Activated CD4-positive, alpha-beta T cell treated with anti-CD3 and anti-CD28 coated beads for 1 hour (primary cell): ENCODE measurements around the gene DIAPH3.
"Not testable (repeated sequence)": the region's sequence is repeated elsewhere in the genome, so short reads cannot be mapped to it uniquely, and the experiment has no call there.

Experiments
- DNase-seq: peaks from one replicate; pipeline ENCODE4 v3.0.0-alpha.2; 2020

Gene DIAPH3

GRCh38 chr13:60163478-60164233, at the start of gene DIAPH3:
TSS of gene DIAPH3 (minus strand) at chr13:60163928. CDS start at chr13:60163766, 162 bp downstream.
- peak; percentile 85 for DNase-seq

- no peak for DNase-seq
Measured at GRCh38 chr13:60213236-60213744, 49.6 kb upstream of the DIAPH3 start.

GRCh38 chr13:60211548-60211947, 47.8 kb upstream of the DIAPH3 start:
- no peak for DNase-seq

DNA sequence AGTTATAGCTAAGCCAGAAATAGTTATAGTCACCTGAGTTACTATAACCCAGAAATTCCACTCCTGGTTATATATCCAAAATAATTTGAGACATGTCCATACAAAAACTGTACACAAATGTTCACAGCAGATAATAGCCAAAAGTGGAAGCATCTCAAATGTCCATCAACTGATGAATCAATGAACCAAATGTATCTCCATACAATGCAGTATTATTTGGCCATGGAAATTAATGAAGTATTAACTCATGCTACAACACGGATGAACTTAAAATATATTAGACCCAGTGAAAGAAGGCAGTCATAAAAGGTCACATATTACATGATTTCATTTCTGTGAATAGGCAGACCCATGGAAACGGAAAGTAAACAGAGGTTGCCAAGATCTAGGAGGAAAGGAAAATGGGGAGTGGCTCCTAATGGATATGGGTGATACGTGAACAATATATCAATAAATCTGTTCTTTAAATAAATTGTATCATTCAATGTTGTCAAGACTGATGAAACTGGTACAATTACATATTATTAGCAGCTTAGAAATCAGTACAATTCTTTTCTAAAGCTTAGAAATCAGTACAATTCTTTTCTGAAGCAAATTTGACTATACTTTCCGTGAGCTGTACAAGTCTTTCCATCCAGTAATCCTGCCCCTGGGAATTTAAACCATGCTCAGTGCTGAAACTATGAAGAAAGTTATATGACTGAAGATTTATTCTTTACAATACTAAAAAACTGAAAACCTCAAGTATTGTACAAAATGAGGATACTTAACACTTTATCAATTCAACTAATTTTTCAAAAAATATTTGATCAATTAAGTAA, 47.0 kb upstream of the DIAPH3 start:
- no peak for DNase-seq

DNA sequence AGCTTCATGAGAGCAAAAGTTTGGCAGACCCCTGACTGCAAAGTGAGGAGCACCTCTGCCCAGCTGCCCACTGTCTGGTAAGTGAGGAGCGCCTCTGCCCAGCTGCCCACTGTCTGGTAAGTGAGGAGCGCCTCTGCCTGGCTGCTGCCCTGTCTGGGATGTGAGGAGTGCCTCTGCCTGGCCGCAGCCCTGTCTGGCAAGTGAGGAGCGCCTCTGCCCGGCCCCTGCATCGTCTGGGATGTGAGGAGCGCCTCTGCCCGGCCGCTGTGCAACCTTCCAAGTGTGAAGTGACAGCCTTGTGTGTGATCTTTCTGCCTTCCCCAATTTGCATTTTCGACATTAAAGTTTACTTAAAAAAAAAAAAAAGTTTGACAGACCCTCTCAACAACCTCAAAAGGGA, 41.8 kb upstream of the DIAPH3 start:
- not testable (repeated sequence) for DNase-seq

DNA sequence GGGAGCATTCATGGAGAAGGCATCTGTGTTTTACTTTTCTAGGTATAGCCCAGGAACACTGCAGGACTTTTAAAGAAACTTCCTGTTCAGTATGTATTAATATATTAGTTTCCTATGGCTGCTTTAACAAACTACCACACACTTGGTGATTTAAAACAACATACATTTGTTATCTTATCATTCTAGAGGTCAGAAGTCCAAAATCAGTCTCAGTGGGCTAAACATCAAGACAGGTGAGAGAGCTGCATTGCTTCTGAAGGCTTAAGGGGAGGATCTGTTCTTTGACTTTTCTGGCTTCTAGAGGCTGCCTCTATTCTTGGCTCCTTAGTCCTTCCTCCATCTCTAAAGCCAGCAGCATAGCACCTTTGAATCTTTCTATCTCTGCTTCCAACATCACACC, 37.6 kb upstream of the DIAPH3 start:
- DNase-seq: no peak

GRCh38 chr13:60195893-60196292, 32.2 kb upstream of the DIAPH3 start:
- DNase-seq: not testable (repeated sequence)

GRCh38 chr13:60182907-60183306, 19.2 kb upstream of the DIAPH3 start:
- no peak for DNase-seq

DNA sequence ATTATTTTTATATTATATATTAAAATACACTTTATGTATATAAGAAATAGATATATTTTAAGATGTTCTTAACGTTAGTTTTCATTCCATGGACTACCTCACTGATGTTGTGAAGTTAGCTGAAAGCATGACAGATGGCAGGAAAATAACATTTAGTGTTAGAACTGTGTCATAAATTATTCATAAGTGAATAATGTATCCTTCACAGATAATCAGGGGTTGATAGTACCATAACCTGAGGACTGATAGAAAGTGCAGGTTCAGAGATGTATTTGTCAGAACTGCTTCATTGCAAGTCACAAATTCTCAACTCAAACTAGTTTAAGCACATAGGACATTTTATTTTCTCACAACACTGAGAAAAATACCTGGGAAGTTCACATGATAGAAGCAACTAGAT, 14.6 kb upstream of the DIAPH3 start:
- no peak for DNase-seq

- DNase-seq: no peak
Measured at GRCh38 chr13:60175571-60175970, 11.8 kb upstream of the DIAPH3 start.

DNA sequence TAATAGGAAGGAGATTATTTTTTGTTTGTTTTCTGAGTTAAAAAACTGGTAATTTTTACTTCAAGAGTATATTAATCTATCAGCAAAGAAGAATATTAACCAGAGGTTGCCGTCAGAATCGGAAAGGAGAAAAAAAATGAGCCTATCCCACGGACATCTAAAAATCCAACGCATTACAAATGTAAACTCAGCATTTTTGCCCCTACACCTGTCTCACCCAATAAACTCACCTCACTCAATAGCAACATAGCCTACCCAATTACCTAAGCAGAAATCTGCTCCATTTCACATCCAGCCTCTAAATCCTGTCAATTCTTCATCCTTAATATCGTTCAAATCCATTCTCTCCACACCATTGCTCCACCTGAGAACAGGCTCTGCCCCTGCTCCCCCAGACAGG, 10.4 kb upstream of the DIAPH3 start:
- DNase-seq: no peak

DNA sequence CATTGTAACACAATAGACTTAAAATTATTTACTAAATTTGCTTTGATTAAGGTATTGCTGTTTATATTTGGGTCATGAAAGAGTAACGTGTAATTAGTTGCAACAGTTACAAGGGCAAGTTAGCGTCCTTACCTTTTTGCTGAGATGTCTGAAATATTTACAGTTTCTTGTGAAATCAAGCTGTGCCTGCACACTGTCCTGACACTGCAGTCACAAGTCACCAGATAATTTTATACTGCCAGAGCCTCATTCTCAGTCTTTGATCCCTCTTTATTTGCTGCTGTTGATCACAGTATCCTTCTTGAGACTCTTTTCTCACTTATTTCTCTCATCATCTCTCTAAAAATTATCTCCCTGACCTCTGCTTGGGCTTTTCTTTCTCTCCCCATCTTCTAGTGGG, 8.4 kb upstream of the DIAPH3 start:
- no peak for DNase-seq

GRCh38 chr13:60170414-60170813, 6.7 kb upstream of the DIAPH3 start:
- DNase-seq: no peak

GRCh38 chr13:60169239-60170031, 5.7 kb upstream of the DIAPH3 start:
- DNase-seq: no peak

GRCh38 chr13:60167121-60167520, 3.4 kb upstream of the DIAPH3 start:
- DNase-seq: no peak

DNA sequence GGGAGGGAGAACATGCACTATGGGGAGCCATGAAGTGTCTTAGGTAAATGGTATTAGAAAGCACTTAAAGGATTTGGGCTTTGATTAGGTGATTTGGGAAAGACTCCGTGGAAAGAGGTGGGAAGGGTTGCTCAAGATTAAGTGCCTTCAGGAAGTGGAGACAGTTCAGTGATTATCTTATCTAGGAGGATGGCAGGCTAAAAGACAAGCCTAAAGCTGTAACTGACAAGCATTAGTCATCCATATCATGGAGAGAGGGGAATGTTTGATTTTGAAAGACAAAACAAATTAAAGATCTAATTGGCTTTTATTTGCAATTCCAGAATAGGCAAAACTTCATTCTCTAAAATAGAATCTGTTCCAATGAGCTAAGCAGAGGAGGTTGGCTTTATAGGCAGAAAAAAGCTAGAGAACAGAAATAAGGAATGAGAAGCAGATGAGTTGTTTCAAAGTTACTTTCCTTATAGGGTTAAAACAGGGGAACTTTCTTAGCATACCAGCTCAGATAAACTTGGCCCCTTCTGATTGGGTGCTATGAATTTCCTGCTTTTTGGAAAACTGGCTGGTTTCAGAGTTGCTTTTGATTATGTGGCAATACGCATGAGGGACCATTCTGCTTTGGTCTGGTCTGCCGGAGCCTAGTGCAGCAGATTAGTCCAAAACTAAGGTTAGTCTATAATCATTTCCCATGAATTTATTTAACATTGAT, 1.8 kb upstream of the DIAPH3 start:
- DNase-seq: no peak

DNA sequence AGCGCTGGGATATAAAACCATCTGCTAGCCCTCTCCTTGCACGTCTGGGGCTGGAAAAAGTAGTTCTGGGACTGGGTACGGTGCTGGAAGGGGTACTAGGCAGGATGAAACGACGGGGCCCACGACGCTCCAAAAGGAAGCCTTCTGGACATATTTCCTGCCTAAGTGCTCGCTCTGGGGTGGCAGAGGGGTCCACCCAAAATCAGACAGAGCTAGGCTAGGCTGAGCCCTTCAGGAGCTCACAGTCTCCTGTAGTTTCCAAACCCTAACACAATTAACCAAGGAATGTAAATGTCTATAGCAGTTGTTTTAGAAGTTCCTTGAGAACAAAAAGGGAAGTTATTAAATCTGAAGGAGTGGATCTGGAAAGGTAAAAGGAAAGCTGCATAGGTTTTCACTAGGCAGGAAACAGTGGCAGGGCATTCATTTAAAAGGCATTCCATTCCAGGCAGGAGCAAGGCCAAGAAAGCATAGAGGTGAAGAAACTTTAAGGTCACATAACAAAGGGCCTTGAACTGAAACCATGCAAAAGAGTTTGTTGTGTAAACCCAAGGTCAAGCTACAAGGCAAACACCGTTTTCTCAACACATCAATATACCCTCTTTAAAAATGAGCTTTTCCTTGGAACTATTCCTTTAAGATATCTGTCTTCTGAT, 634 bp upstream of the DIAPH3 start:
- no peak for DNase-seq

GRCh38 chr13:60162096-60162495, 1.6 kb downstream of the DIAPH3 start:
- DNase-seq: no peak

DNA sequence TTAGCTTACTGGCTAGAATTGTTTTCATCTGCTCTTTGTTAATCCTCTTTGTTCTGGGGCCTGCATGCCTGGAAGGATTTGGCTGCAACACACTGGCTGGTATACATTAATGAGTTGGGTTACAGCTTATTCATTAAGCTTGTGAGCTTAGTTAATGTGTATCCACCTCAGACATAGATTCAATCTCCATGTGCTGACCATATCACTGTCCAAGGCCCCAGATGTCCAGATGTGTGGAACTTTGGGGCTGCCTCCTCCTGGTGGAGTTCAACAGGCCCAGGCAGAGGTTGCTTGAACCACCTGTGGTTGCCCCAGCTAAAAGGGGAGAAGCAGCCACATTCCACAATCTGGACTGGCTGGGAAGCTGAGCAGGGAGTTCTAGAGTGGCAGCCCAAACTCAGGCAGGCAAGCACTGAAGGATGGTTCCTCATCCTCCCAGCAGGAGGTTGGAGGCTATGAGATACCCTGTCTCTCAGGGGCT, 5.4 kb downstream of the DIAPH3 start:
- DNase-seq: no peak

DNA sequence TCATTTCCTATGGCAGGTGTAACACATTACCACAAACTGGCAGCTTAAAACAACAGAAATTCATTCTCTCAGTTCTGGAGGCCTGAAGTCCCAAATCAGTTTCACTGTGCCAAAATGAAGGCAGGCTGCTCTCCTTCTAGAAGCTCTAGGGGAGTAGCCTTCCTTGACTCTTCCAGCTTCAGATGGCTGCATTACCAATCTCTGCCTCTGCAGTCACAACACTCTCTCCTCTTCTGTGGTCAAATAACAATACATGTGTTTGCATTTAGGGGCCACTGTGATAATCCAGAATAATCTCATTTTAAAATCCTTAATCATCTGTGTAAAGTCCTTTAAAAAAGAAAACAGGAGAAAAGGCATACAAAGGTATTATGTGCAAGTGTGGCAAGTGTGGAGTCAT, 7.8 kb downstream of the DIAPH3 start:
- DNase-seq: no peak

DNA sequence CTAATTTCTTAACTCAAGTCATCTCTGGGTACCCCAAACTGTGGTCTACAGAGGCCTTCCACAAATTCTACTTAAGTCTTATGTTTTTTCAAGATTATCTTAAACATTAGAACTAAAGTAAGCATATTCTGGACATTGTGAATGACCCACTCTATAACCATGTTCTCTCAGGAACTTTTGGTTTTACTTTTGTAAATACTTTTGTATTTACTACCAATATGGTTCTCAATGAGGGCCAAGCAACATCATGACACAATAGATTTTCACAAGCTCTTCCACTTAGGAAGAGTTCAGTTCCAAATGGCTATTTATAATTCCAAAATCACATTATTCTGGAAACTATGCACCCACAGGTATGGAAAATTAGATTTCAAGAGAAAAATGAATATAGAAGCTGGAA, 10.8 kb downstream of the DIAPH3 start:
- DNase-seq: no peak

DNA sequence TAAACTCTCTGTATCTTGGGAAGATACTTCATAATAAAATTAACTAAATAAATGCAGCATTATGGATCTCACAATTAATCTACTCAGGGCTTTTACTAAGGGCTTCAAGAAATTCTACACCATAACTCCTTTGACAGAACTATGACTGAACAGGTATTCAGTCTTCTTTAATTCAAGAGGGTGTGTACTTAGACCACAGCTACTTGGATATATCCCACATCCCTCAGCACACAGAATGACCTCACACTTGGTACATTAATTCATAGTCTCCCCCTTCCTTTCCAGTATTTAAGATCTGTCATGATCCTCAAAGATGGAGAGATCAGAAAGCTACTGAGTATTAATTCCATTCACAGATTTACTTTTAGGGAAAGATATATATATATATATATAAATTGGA, 11.6 kb downstream of the DIAPH3 start:
- DNase-seq: no peak
